ENCODE data around the gene ABCB9. TPM values are rescaled to one million over a fixed set of nuclear protein-coding genes. Genes with fewer than 3 reads are reported as not detected.

Gene ABCB9
- total RNA-seq, 1 experiment from 2014 or later: 4.6 TPM

DNA sequence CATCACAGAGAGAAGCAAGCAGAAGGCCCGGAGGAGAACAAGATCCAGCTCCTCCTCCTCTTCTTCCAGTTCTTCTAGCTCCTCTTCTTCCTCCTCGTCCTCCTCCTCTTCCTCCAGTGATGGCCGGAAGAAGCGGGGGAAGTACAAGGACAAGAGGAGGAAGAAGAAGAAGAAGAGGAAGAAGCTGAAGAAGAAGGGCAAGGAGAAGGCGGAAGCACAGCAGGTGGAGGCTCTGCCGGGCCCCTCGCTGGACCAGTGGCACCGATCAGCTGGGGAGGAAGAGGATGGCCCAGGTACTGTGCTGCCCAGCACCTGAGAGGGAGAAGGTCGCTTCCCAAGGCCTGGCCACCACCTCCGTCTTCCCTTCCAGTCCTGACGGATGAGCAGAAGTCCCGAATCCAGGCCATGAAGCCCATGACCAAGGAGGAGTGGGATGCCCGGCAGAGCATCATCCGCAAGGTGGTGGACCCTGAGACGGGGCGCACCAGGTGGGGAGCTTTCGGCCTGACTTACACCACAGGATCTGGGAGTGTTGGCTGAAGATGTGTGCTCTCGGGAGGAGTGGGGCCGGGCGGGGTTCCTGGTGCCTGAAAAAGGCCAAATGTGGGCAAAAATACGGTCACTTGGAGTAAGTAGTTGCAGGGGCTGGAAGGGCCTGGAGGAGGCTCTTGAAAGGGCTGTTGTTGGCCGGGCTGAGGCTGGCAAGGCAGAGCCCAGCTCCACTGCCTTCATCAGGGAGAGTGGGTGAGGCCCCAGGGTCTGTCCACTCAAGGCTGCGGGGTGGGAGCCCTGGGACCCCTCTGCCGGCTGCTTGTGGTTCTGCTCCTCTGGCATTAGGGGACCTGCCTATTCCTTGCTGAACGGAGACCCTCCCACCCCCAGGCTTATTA lies 15.6 kb upstream of the ABCB9 start:
- Mint-ChIP-seq H3K4me1 (peaks cover 11 to 32% of the 10 kb centered on the region in 2 experiments), H3K36me3 (ENCODE audit: insufficient read depth in 1 of 3, low read depth in 3 of 3) (peaks cover 0 to 19% (median 8%) of the 10 kb centered on the region in 3 experiments; a peak in 4 of 7 replicates), H3K4me3 (peak overlapping the region; percentile 88 to 93), H3K27me3 (ENCODE audit: low read depth) (no peaks in the 10 kb centered on the region), H3K9me3 (no peaks in the 10 kb centered on the region), H3K27ac (0 out of 7 replicates have a peak overlapping the region, but pooled peaks of 1 of the 3 experiments have one; percentile 18)
- no peak overlapping the region for H3K9ac ChIP-seq (ENCODE audit: extremely low read depth, insufficient read length, low read length)
- no peak overlapping the region for H3K14ac ChIP-seq (ENCODE audit: insufficient read depth, low read length)
- no peak overlapping the region for H3K56ac ChIP-seq (ENCODE audit: insufficient read length, low read depth, low read length)
- DNase-seq: no peak
- no peak overlapping the region for H4K5ac ChIP-seq (ENCODE audit: insufficient read length, low read depth, low read length)
- no peak overlapping the region for H3K27ac ChIP-seq (ENCODE audit: insufficient read length, low read depth, low read length)
- peaks cover 8% of the 10 kb centered on the region; the same call in 1 of the 2 replicates for H3K4me1 ChIP-seq (ENCODE audit: insufficient read depth, low read length)
- H3K4me2 ChIP-seq (ENCODE audit: insufficient read depth, insufficient read length, low read length): peak overlapping the region; percentile 79
- no peak overlapping the region for H2AFZ ChIP-seq (ENCODE audit: low read length)
- H3K4ac ChIP-seq (ENCODE audit: low read depth, low read length): no peak overlapping the region
- H3K79me1 ChIP-seq (ENCODE audit: insufficient read depth, low read depth, low read length, poor library complexity, severe bottlenecking): no peaks in the 10 kb centered on the region
- no peak overlapping the region for H3K18ac ChIP-seq (ENCODE audit: insufficient read length, low read depth, low read length)
- no peak overlapping the region for H4K91ac ChIP-seq (ENCODE audit: insufficient read length, low read depth, low read length)
- peaks cover 12% of the 10 kb centered on the region for H3K23me2 ChIP-seq (ENCODE audit: insufficient read length, low read depth, low read length, poor library complexity, severe bottlenecking)
- no peaks in the 10 kb centered on the region for H3K79me2 ChIP-seq (ENCODE audit: insufficient read depth, low read length)
- no peak overlapping the region for H3T11ph ChIP-seq (ENCODE audit: low read length)
- H2BK12ac ChIP-seq (ENCODE audit: insufficient read length, low read depth, low read length): no peak overlapping the region
- H2BK20ac ChIP-seq (ENCODE audit: low read depth, low read length, poor library complexity, severe bottlenecking): no peak overlapping the region
- no peaks in the 10 kb centered on the region for H3K9me3 ChIP-seq (ENCODE audit: control insufficient read depth, low read depth, low read length)
- H3K27me3 ChIP-seq (ENCODE audit: insufficient read depth, low read length): no peaks in the 10 kb centered on the region
- H4K8ac ChIP-seq (replicated peaks; ENCODE audit: insufficient read length, low read depth, low read length): no peak overlapping the region
- H2AK5ac ChIP-seq (ENCODE audit: insufficient read length, low read length): no peak overlapping the region
- no peak overlapping the region for H2BK5ac ChIP-seq (ENCODE audit: insufficient read length, low read length)
- no peaks in the 10 kb centered on the region for H4K20me1 ChIP-seq (ENCODE audit: control insufficient read depth, insufficient read depth, insufficient read length)
- TF ChIP-seq, protein P1, sequence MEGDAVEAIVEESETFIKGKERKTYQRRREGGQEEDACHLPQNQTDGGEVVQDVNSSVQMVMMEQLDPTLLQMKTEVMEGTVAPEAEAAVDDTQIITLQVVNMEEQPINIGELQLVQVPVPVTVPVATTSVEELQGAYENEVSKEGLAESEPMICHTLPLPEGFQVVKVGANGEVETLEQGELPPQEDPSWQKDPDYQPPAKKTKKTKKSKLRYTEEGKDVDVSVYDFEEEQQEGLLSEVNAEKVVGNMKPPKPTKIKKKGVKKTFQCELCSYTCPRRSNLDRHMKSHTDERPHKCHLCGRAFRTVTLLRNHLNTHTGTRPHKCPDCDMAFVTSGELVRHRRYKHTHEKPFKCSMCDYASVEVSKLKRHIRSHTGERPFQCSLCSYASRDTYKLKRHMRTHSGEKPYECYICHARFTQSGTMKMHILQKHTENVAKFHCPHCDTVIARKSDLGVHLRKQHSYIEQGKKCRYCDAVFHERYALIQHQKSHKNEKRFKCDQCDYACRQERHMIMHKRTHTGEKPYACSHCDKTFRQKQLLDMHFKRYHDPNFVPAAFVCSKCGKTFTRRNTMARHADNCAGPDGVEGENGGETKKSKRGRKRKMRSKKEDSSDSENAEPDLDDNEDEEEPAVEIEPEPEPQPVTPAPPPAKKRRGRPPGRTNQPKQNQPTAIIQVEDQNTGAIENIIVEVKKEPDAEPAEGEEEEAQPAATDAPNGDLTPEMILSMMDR (conservative IDR thresholded peaks at IDR 0.05): no peak
- no peak overlapping the region for H2BK120ac ChIP-seq (ENCODE audit: low read depth, low read length, poor library complexity, severe bottlenecking)
- no CpG with 5 or more reads among the region's 25 CpGs for WGBS (ENCODE audit: extremely low coverage, insufficient read length, low lambda C conversion rate)
- no peak overlapping the region for H3K23ac ChIP-seq (ENCODE audit: insufficient read length, low read depth, low read length)
- H2BK15ac ChIP-seq (ENCODE audit: low read depth, low read length): no peak overlapping the region
